Activated T-cell treated with anti-CD3 and anti-CD28 coated beads, Interleukin-2, amount 50 U/mL, for 72 hours (primary cell): ENCODE measurements around the gene BLOC1S1. TPM values are rescaled to one million over a fixed set of nuclear protein-coding genes. Genes with fewer than 3 reads are reported as not detected.
A peak's percentile ranks its signal among the peaks of the same experiment; 100 is the strongest.

Experiments
- ATAC-seq, 2 donors: fragments of 150-1000 bp; cut with Tn5 transposase; replicated peaks in 1 of 2; 2 replicates each; pipeline ENCODE4 v1.10.0; 2021; ENCODE audit warnings: moderate library complexity in 2 of 2, mild to moderate bottlenecking in 1 of 2
- DNase-seq, 2 donors: peaks; one replicate each; pipeline ENCODE4 v3.0.0; 2021 to 2022; ENCODE audit warnings: mixed read lengths in 1 of 2
- H3K27ac Mint-ChIP-seq: one replicate; pipeline ENCODE4 v1.8.0; 2022; ENCODE audit warnings: mild to moderate bottlenecking, moderate library complexity, mixed read lengths
- H3K27me3 Mint-ChIP-seq: one replicate; pipeline ENCODE4 v1.8.0; 2022; ENCODE audit warnings: low read depth, mixed read lengths
- H3K36me3 Mint-ChIP-seq, 2 donors: one replicate each; pipeline ENCODE4 v1.8.0; 2022; ENCODE audit warnings: mixed read lengths in 2 of 2, mild to moderate bottlenecking in 1 of 2; ENCODE audit not compliant: insufficient read depth in 2 of 2
- H3K4me1 Mint-ChIP-seq: one replicate; pipeline ENCODE4 v1.8.0; 2022; ENCODE audit warnings: low read depth, mixed read lengths
- H3K4me3 Mint-ChIP-seq, 2 donors: one replicate each; pipeline ENCODE4 v1.8.0; 2022; ENCODE audit warnings: mild to moderate bottlenecking in 2 of 2, mixed read lengths in 2 of 2, moderate library complexity in 2 of 2
- H3K9me3 Mint-ChIP-seq, 2 donors: one replicate each; pipeline ENCODE4 v1.8.0; 2022; ENCODE audit warnings: mixed read lengths in 2 of 2
- total RNA-seq, 2 donors: library from RNA; stranded (reverse); gene quantifications; one replicate each; pipeline ENCODE4 v1.2.3, GENCODE V29; 2022

The BLOC1S1 gene
- total RNA-seq, 2 donors from 2014 or later: 116 to 121 TPM

GRCh38 chr12:55707841-55708694, 7.8 kb upstream of the BLOC1S1 start, which contains the start of gene ITGA7:
TSS of gene ITGA7 (minus strand) at chr12:55707904. CDS start at chr12:55707682, 222 bp downstream.
- H3K9me3 Mint-ChIP-seq: no peaks in the 10 kb centered on the region
- peak within 1 kb of the TSS; percentile 70 to 83 for H3K4me3 Mint-ChIP-seq
- DNase-seq (peak; percentile 77 to 78), ATAC-seq (peak; percentile 89 to 90)
- H3K27ac Mint-ChIP-seq: no peak within 1 kb of the TSS
- H3K36me3 Mint-ChIP-seq: no peaks in the 10 kb centered on the region
- peaks cover 18% of the 10 kb centered on the region for H3K4me1 Mint-ChIP-seq
- H3K27me3 Mint-ChIP-seq: peaks cover 32% of the 10 kb centered on the region

- Mint-ChIP-seq H3K36me3 (no peaks in the 10 kb centered on the region), H3K4me3 (peak overlapping the region; percentile 70 to 83), H3K4me1 (peaks cover 18% of the 10 kb centered on the region), H3K27ac (no peak overlapping the region), H3K9me3 (no peaks in the 10 kb centered on the region), H3K27me3 (peaks cover 32% of the 10 kb centered on the region)
- DNase-seq (no peak), ATAC-seq (no peak)
These were observed 7.1 kb upstream of the BLOC1S1 start for GRCh38 chr12:55708695-55709233.

GRCh38 chr12:55711786-55712553, 3.9 kb upstream of the BLOC1S1 start:
- peaks cover 31% of the 10 kb centered on the region for H3K4me1 Mint-ChIP-seq
- ATAC-seq (no peak), DNase-seq (no peak)
- peaks cover 27% of the 10 kb centered on the region for H3K27me3 Mint-ChIP-seq
- H3K9me3 Mint-ChIP-seq: no peaks in the 10 kb centered on the region
- H3K4me3 Mint-ChIP-seq: no peak overlapping the region
- H3K27ac Mint-ChIP-seq: no peak overlapping the region
- no peaks in the 10 kb centered on the region for H3K36me3 Mint-ChIP-seq

GRCh38 chr12:55712700-55713415, 3.0 kb upstream of the BLOC1S1 start:
- Mint-ChIP-seq H3K27ac (no peak overlapping the region), H3K4me1 (peaks cover 36% of the 10 kb centered on the region), H3K36me3 (no peaks in the 10 kb centered on the region), H3K27me3 (peaks cover 23% of the 10 kb centered on the region), H3K4me3 (no peak overlapping the region), H3K9me3 (no peaks in the 10 kb centered on the region)
- ATAC-seq: no peak
- DNase-seq: no peak

- H3K4me3 Mint-ChIP-seq: no peak overlapping the region
- H3K27ac Mint-ChIP-seq: peak overlapping the region; percentile 4
- H3K36me3 Mint-ChIP-seq: no peaks in the 10 kb centered on the region
- DNase-seq: no peak
- peaks cover 14% of the 10 kb centered on the region for H3K27me3 Mint-ChIP-seq
- no peak for ATAC-seq
- peaks cover 37% of the 10 kb centered on the region for H3K4me1 Mint-ChIP-seq
- H3K9me3 Mint-ChIP-seq: no peaks in the 10 kb centered on the region
These were observed 2.1 kb upstream of the BLOC1S1 start for GRCh38 chr12:55713721-55714120.

GRCh38 chr12:55715169-55715764, 579 bp upstream of the BLOC1S1 start:
- H3K36me3 Mint-ChIP-seq: no peaks in the 10 kb centered on the region
- H3K4me3 Mint-ChIP-seq: peak overlapping the region; percentile 98
- H3K9me3 Mint-ChIP-seq: no peaks in the 10 kb centered on the region
- no peak for ATAC-seq
- H3K27me3 Mint-ChIP-seq: no peaks in the 10 kb centered on the region
- H3K27ac Mint-ChIP-seq: peak overlapping the region; percentile 99
- no peak for DNase-seq
- H3K4me1 Mint-ChIP-seq: peaks cover 36% of the 10 kb centered on the region

- no peaks in the 10 kb centered on the region for H3K36me3 Mint-ChIP-seq
These were observed 724 bp downstream of the BLOC1S1 start for GRCh38 chr12:55716582-55716957.

GRCh38 chr12:55717011-55718007, 1.5 kb downstream of the BLOC1S1 start:
- DNase-seq: peak; percentile 57 to 67

More at GRCh38 chr12:55716582-55716957, 724 bp downstream of the BLOC1S1 start:
- no peaks in the 10 kb centered on the region for H3K27me3 Mint-ChIP-seq
- no peak for ATAC-seq
- peak overlapping the region; percentile 99 for H3K27ac Mint-ChIP-seq
- DNase-seq: no peak
- peak overlapping the region; percentile 98 for H3K4me3 Mint-ChIP-seq
- H3K9me3 Mint-ChIP-seq: no peaks in the 10 kb centered on the region
- H3K4me1 Mint-ChIP-seq: peaks cover 36% of the 10 kb centered on the region

GRCh38 chr12:55718015-55718414, 2.2 kb downstream of the BLOC1S1 start:
- DNase-seq (no peak), ATAC-seq (no peak)
- H3K9me3 Mint-ChIP-seq: no peaks in the 10 kb centered on the region
- peaks cover 36% of the 10 kb centered on the region for H3K4me1 Mint-ChIP-seq
- H3K27me3 Mint-ChIP-seq: no peaks in the 10 kb centered on the region
- H3K4me3 Mint-ChIP-seq: peak overlapping the region; percentile 98
- H3K36me3 Mint-ChIP-seq: no peaks in the 10 kb centered on the region
- H3K27ac Mint-ChIP-seq: peak overlapping the region; percentile 39

More at GRCh38 chr12:55717011-55718007, 1.5 kb downstream of the BLOC1S1 start:
- peak overlapping the region; percentile 98 for H3K4me3 Mint-ChIP-seq
- H3K27ac Mint-ChIP-seq: peak overlapping the region; percentile 99
- no peaks in the 10 kb centered on the region for H3K36me3 Mint-ChIP-seq
- no peaks in the 10 kb centered on the region for H3K27me3 Mint-ChIP-seq
- peak; percentile 65 to 68 for ATAC-seq
- peaks cover 36% of the 10 kb centered on the region for H3K4me1 Mint-ChIP-seq
- no peaks in the 10 kb centered on the region for H3K9me3 Mint-ChIP-seq

GRCh38 chr12:55718624-55719275, 2.9 kb downstream of the BLOC1S1 start:
- Mint-ChIP-seq H3K4me3 (peak overlapping the region in 1 of 2 donors; percentile 29), H3K27me3 (no peaks in the 10 kb centered on the region), H3K9me3 (no peaks in the 10 kb centered on the region), H3K4me1 (peaks cover 36% of the 10 kb centered on the region), H3K27ac (peak overlapping the region; percentile 11), H3K36me3 (no peaks in the 10 kb centered on the region)
- ATAC-seq: no peak
- no peak for DNase-seq

- H3K36me3 Mint-ChIP-seq: no peaks in the 10 kb centered on the region
- no peaks in the 10 kb centered on the region for H3K27me3 Mint-ChIP-seq
- no peak overlapping the region for H3K27ac Mint-ChIP-seq
- H3K9me3 Mint-ChIP-seq: no peaks in the 10 kb centered on the region
- DNase-seq: no peak
- no peak for ATAC-seq
- no peak overlapping the region for H3K4me3 Mint-ChIP-seq
- peaks cover 36% of the 10 kb centered on the region for H3K4me1 Mint-ChIP-seq
These were observed 3.5 kb downstream of the BLOC1S1 start for GRCh38 chr12:55719371-55719770.
